PC-3 (cell line): ENCODE data around the gene MOB4. TPM values are rescaled to one million over a fixed set of nuclear protein-coding genes. Genes with fewer than 3 reads are reported as not detected.

Source experiments
- ATAC-seq: fragments of 200-7000 bp; cut with Tn5 transposase; 2 replicates; pipeline ENCODE4 v1.9.1; 2020; ENCODE audit warnings: mild to moderate bottlenecking, moderate library complexity
- BruUV-seq: library from RNA; stranded (reverse); fragments of 400-500 nt; replicated peaks from 2 replicates; lab custom pipeline; 2021; lab: Mats Ljungman, UMichigan
- CTCF ChIA-PET: fragments of 300-600 bp; sonication (Branson Sonifier 250); formaldehyde crosslinking; loops from one replicate; lab custom pipeline; 2022; ENCODE audit warnings: antibody characterized with exemption; lab: Charles Lee
- POLR2A ChIA-PET: fragments of 300-600 bp; sonication (Branson Sonifier 250); formaldehyde crosslinking; loops from one replicate; lab custom pipeline; 2022; ENCODE audit warnings: antibody characterized with exemption; ENCODE audit not compliant: unreplicated experiment; lab: Charles Lee
- DNase-seq: peaks from one replicate; pipeline ENCODE4 v3.0.0-alpha.2; 2015
- H2AFZ ChIP-seq: fragments of 300-600 bp; sonication (generic); 2 replicates; pipeline ENCODE4 v1.6.0; 2016; ENCODE audit warnings: antibody characterized with exemption, low read length
- H3F3A ChIP-seq: fragments of 300-600 bp; sonication (generic); one replicate; pipeline ENCODE4 v1.6.0; 2017; ENCODE audit warnings: antibody characterized with exemption, low read length, control low read depth, mild to moderate bottlenecking; ENCODE audit not compliant: unreplicated experiment
- H3K27ac ChIP-seq: fragments of 300-600 bp; sonication (generic); 2 replicates; pipeline ENCODE4 v1.5.1; 2016; ENCODE audit warnings: mild to moderate bottlenecking, low read length
- H3K27me3 ChIP-seq: fragments of 300-600 bp; sonication (generic); 2 replicates; pipeline ENCODE4 v1.6.1; 2016; ENCODE audit warnings: low read length, mixed read lengths
- H3K36me3 ChIP-seq: fragments of 300-600 bp; sonication (generic); 2 replicates; pipeline ENCODE4 v1.6.1; 2016; ENCODE audit warnings: low read depth, mixed run types, low read length, mixed read lengths
- H3K4me1 ChIP-seq: fragments of 300-600 bp; sonication (generic); 2 replicates; pipeline ENCODE4 v1.5.1; 2016; ENCODE audit warnings: low read length; ENCODE audit not compliant: insufficient read depth
- H3K4me2 ChIP-seq: fragments of 300-600 bp; sonication (generic); 2 replicates; pipeline ENCODE4 v1.6.0; 2016; ENCODE audit warnings: low read length
- H3K4me3 ChIP-seq: fragments of 300-600 bp; sonication (generic); 2 replicates; pipeline ENCODE4 v1.5.1; 2016; ENCODE audit warnings: mild to moderate bottlenecking, low read length, mixed read lengths
- H3K79me2 ChIP-seq: fragments of 300-600 bp; sonication (generic); 2 replicates; pipeline ENCODE4 v1.6.1; 2017; ENCODE audit warnings: low read length, mixed read lengths
- H3K9ac ChIP-seq: fragments of 300-600 bp; sonication (generic); 2 replicates; pipeline ENCODE4 v1.6.0; 2016; ENCODE audit warnings: mild to moderate bottlenecking, low read length
- H3K9me2 ChIP-seq: fragments of 300-600 bp; sonication (generic); replicated peaks from 2 replicates; pipeline ENCODE4 v1.6.1; 2016; ENCODE audit warnings: mixed run types, low read length, mixed read lengths
- H3K9me3 ChIP-seq: fragments of 300-600 bp; sonication (generic); 2 replicates; pipeline ENCODE4 v1.6.1; 2016; ENCODE audit warnings: low read length, mixed read lengths
- H4K20me1 ChIP-seq: fragments of 300-600 bp; sonication (generic); 2 replicates; pipeline ENCODE4 v1.6.1; 2016; ENCODE audit warnings: low read length, mixed read lengths
- CTCF ChIP-seq: fragments of 300-600 bp; sonication (generic); conservative IDR thresholded peaks from 2 replicates; pipeline ENCODE4 v1.5.1; 2017; ENCODE audit warnings: antibody characterized with exemption, low read depth, mild to moderate bottlenecking, low read length
- EZH2 ChIP-seq: fragments of 300-600 bp; sonication (generic); IDR thresholded peaks from one replicate; pipeline ENCODE4 v1.6.1; 2017; ENCODE audit warnings: antibody characterized with exemption, mild to moderate bottlenecking, low read length; ENCODE audit not compliant: unreplicated experiment
- EZH2phosphoT487 ChIP-seq: fragments of 300-600 bp; sonication (generic); IDR thresholded peaks from 2 replicates; pipeline ENCODE4 v1.6.1; 2018; ENCODE audit warnings: mild to moderate bottlenecking, antibody characterized with exemption, low read length, borderline replicate concordance
- intact Hi-C: fragments of 100-400 bp; cut with micrococcal nuclease; formaldehyde crosslinking; loops from 2 replicates; pipeline ENCODE4 v1.9.0; 2023
- total RNA-seq: library from RNA; depleted of rRNA; stranded (reverse); fragments of >200 nt; gene quantifications from 2 replicates; pipeline ENCODE4 v1.2.3, GENCODE V29; 2014

The MOB4 gene
- total RNA-seq, 1 experiment from 2014 or later = 24.9 TPM

GRCh38 chr2:197506658-197507057 is 9.2 kb upstream of the MOB4 start:
- H3K9me3 ChIP-seq = no peaks in the 10 kb centered on the region
- no peak overlapping the region for H3K9ac ChIP-seq
- peaks cover 33% of the 10 kb centered on the region for H3K36me3 ChIP-seq
- H4K20me1 ChIP-seq = peaks cover 17% of the 10 kb centered on the region
- no peaks in the 10 kb centered on the region for H3F3A ChIP-seq
- no peak overlapping the region for H2AFZ ChIP-seq
- H3K27me3 ChIP-seq = no peaks in the 10 kb centered on the region
- no peaks in the 10 kb centered on the region for H3K9me2 ChIP-seq
- CTCF ChIA-PET = no interaction called here
- DNase-seq (no peak), ATAC-seq (no peak)
- H3K4me3 ChIP-seq = no peak overlapping the region
- H3K4me1 ChIP-seq = peaks cover 15% of the 10 kb centered on the region
- H3K79me2 ChIP-seq = peaks cover 36% of the 10 kb centered on the region
- POLR2A ChIA-PET = no interaction called here
- H3K4me2 ChIP-seq = no peak overlapping the region
- no peak overlapping the region for H3K27ac ChIP-seq
- TF ChIP-seq CTCF (no peak), EZH2phosphoT487 (no peak), EZH2 (no peak)
- no TSS peak for BruUV-seq
- intact Hi-C loops = no loop called here

GRCh38 chr2:197513915-197514314 is 2.0 kb upstream of the MOB4 start:
- ATAC-seq = no peak
- no peaks in the 10 kb centered on the region for H3K9me3 ChIP-seq
- peaks cover 13% of the 10 kb centered on the region for H4K20me1 ChIP-seq
- H2AFZ ChIP-seq = no peak overlapping the region
- no peaks in the 10 kb centered on the region for H3F3A ChIP-seq
- no peak overlapping the region for H3K27ac ChIP-seq
- TF ChIP-seq EZH2phosphoT487 (no peak), EZH2 (no peak), CTCF (no peak)
- peaks cover 17% of the 10 kb centered on the region for H3K4me1 ChIP-seq
- intact Hi-C loops = no loop called here
- H3K36me3 ChIP-seq = no peaks in the 10 kb centered on the region
- H3K27me3 ChIP-seq = no peaks in the 10 kb centered on the region
- no TSS peak for BruUV-seq
- H3K79me2 ChIP-seq = peaks cover 40% of the 10 kb centered on the region
- no peaks in the 10 kb centered on the region for H3K9me2 ChIP-seq
- ChIA-PET POLR2A (no interaction called here), CTCF (no interaction called here)
- DNase-seq = no peak
- no peak overlapping the region for H3K9ac ChIP-seq
- no peak overlapping the region for H3K4me2 ChIP-seq
- no peak overlapping the region for H3K4me3 ChIP-seq

- peak overlapping the region; percentile 94 for H3K9ac ChIP-seq
- no peaks in the 10 kb centered on the region for H3K9me3 ChIP-seq
- H3K4me3 ChIP-seq = peak overlapping the region; percentile 89
- TF ChIP-seq EZH2 (no peak), EZH2phosphoT487 (no peak), CTCF (no peak)
- no TSS peak for BruUV-seq
- POLR2A ChIA-PET = no interaction called here
- intact Hi-C loops = loop anchor here (5.0 kb wide), 3 partner anchors 63 to 193 kb away; partner anchors contain the start of gene MARS2
- ATAC-seq (no peak), DNase-seq (peak; percentile 28)
- H3K36me3 ChIP-seq = 0 out of 2 replicates have a peak, but pooled peaks cover 2% of the 10 kb centered on the region
- H2AFZ ChIP-seq = peak overlapping the region; percentile 96
- H3K4me2 ChIP-seq = peak overlapping the region; percentile 94
- CTCF ChIA-PET = no interaction called here
- H3F3A ChIP-seq = no peaks in the 10 kb centered on the region
- H3K27ac ChIP-seq = peak overlapping the region; percentile 48; the same call in 1 of the 2 replicates
- peaks cover 49% of the 10 kb centered on the region for H3K79me2 ChIP-seq
- H3K27me3 ChIP-seq = no peaks in the 10 kb centered on the region
- H4K20me1 ChIP-seq = peaks cover 20% of the 10 kb centered on the region
- H3K9me2 ChIP-seq = no peaks in the 10 kb centered on the region
- H3K4me1 ChIP-seq = peaks cover 17% of the 10 kb centered on the region
Measured at GRCh38 chr2:197514754-197515153, 1.1 kb upstream of the MOB4 start.
